HG03521 (cell line): ENCODE data around the gene FBXL5.

ENCODE experiments used
- ATAC-seq: cut with Tn5 transposase; IDR thresholded peaks from one replicate; pipeline ENCODE4 v1.9.1; 2021; ENCODE audit warnings: mild to moderate bottlenecking, moderate library complexity; ENCODE audit not compliant: unreplicated experiment

Gene FBXL5

DNA sequence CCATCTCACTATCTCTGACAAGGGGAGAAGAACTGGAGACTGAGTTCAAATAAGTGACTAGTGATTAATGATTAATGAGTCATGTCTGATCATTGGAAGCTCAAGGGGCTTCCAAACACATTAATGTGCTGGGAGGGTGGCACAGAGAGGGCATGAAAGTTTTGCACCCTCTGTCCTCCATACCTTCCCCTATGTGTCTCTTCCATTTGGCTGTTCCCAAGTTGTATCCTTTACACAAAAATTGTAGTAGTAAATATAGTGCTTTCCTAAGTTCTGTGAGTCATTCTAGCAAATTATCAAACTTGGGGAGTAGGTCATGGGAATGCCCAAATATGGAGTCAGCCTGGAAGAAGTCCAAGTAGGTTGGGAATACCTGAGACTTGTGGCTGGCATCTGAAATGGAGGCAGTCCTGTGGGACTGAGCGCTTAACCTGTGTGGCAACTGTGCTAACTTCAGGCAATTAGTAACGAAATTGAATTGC, 22.4 kb upstream of the FBXL5 start:
- no peak for ATAC-seq

DNA sequence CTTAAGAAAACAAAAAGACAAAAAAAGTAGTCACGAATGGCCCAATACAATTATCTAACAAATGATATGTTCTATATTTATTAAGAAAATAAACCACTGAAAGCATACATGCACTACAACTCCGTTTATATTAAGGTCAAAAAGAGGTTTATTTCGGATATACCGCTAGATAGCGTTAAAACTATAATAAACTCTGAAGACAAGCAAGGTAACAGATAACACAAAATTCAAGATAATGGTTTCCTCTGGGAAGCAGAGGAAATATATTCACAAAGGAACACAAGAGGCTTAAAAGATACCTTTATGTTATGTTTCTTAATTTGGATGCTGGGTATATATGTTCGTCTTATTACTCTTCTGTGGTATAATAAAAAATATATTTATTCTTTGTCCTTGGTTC, 21.7 kb upstream of the FBXL5 start:
- ATAC-seq, result no peak

DNA sequence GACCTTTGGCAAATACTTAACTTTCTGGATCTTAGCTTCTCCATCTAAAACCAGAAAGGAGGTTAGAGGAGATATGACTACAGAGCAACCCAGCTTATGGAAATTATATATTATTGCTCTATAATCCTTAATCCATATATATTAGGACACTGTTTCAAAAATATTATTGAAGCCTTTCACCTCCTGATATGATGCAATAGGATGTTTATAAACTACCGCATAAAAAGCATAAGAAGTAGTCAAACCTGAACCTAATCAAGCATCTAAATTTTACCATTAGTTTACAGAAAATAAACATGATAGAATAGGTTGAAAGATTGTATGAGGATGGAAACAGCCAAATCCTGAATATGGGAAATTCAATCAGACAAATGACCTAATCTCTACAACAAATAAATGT, 20.9 kb upstream of the FBXL5 start:
- ATAC-seq, result no peak

DNA sequence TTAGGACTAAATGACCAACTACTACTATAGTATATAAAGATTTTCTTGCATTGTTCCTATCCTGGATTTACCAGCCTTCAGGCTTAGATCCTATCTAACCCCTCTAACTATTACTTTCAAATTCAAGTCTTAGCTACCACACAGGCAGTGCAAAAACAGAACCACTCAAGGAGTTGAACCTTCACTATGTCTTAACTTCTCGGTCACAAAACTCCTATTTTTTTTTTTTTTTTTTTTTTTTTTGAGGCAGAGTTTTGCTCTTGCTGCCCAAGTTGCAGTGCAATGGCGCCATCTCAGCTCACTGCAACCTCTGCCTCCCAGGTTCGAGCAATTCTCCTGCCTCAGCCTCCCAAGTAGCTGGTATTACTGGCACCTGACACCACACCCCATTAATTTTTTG, 20.2 kb upstream of the FBXL5 start:
- ATAC-seq, result no peak

DNA sequence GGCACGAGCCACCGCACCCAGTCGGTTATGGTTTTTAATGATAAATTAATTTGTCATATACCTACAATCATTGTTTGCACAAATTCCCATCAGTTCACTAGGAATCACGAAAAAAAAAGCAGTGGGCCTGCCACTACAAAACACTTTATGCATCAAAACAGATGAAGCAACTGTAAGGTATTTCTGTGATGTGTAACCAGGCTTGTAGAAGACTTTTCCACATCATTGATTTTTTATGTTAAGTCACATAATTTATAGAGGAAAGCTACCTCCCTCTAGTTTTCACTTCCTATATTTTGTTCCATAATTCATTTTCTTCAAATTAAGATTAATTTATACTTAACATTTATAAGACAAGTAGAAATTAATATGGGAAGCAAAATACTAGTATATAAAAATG, 19.8 kb upstream of the FBXL5 start:
- no peak for ATAC-seq

DNA sequence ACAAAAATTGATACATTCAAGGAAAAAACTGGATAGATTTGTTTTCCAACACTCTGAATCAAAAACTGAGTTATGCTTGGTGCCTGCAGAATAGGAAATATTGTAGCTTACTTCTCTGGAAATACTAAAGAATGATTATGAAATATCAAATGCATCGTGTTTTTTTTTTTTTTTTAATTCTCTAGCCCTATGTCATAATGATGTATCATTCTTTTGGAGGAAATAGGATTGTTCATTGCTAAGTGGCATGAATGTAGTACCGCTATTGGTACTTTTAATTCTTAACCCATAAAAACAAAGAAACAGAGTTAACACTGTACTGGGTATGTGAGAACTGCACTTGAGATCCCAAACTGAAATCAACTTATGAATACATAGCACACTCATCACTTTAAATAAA, 18.9 kb upstream of the FBXL5 start:
- ATAC-seq, result no peak

DNA sequence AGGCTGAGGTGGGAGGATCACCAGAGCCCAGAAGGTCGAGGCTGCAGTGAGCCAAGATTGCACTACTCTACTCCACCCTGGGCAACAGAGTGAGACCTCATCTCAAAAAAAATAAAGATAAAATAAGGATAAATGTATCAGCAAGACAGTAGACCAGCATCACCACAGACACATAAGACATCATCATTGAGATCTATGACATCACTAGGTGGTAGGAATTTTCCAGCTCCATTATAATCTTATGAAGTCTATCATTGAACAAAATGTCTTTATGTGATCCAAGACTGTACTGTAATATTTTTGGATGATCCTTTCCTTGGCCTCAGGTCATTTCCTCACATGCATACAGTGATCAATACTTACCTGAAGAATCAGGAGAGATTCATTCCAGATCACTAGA, 18.2 kb upstream of the FBXL5 start:
- ATAC-seq, result no peak

DNA sequence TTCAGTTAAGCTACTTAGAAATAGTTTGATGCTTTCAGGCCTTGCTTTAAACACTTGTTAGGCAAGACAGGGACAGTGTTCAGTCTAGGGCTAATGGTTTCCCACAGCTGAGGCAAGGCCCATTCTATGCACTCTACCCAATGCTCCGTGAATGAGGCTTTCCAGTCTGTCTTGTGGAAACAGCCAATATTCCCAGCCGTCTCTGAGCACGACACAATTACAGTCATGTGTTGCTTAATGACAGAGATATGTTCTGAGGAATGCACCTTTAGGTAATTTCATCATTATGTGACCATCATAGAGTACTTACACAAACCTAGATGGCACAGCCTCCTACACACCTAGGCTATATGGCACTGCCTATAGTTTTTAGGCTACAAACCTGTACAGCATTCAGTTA, 16.9 kb upstream of the FBXL5 start:
- ATAC-seq, result no peak

DNA sequence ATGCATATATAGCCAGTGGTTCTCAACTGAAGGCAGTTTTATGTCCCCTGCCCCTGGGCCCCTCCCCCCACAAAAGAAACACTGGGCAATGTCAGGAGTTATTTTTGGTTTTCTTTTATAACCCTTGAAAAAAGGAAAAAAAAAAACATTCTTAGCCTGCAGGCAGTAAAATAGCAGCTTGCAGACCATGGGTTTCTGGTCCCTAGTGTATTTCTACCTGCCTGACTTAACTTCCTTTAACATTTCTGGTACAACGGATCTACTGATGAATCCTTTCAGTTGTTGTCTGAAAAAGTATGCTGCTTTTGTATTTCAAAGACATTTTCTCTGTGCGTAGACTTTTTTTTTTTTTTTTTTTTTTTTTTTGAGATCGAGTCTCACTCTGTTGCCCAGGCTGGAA, 15.4 kb upstream of the FBXL5 start:
- ATAC-seq, result no peak

DNA sequence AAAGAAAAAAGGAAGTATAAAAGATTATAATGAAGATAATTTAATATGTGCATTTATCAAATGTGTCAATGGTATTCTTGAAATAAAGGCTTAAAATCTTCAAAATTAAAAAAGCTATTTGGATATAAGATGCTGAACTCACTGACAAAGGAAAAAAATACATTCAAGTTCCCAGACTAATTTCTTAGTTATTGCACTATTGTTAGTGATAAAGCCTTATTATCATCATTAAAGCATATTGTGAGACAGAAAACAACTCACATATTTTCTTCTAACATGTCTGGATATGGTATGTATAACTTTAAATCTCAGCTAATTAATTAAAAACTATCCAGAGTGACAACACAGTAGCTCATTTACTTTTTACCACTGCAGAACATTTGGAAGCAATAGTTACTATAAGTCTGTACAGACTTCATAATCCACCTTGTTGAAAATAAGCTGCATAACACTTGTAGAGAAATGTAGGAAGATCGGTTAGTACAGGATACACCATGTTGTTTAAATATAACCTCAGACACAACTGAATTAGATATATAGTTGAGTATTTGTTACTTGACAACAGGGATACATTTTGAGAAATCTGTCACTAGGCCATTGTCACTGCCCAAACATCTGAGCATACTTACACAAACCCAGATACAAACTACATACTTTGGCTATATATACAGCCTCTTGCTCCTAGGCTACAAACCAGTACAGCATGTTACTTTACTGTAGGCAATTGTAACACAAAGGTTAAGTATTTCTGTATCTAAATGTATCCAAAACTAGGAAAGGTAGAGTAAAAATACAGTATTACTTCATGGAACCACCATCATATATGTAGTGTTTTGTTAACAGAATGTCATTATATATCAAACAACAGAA, 13.6 kb upstream of the FBXL5 start:
- ATAC-seq, result no peak

DNA sequence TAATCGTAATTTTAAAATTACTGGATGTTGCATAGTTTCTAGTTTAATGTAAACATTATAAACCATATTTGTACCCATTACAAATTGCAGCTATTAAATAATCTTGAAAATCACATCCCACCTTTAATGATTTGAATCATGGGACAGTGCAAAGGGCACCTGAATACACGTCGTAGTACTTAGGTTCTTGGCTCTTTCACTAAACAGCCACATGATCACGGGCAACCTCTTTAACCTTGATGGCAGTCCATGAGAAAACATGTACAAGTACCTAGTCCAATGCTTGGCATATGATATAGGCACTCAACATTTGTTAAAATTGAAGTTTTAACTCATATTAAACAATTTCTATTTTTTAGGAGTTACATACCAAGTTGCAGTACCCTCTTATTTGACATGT, 11.8 kb upstream of the FBXL5 start:
- ATAC-seq, result no peak

DNA sequence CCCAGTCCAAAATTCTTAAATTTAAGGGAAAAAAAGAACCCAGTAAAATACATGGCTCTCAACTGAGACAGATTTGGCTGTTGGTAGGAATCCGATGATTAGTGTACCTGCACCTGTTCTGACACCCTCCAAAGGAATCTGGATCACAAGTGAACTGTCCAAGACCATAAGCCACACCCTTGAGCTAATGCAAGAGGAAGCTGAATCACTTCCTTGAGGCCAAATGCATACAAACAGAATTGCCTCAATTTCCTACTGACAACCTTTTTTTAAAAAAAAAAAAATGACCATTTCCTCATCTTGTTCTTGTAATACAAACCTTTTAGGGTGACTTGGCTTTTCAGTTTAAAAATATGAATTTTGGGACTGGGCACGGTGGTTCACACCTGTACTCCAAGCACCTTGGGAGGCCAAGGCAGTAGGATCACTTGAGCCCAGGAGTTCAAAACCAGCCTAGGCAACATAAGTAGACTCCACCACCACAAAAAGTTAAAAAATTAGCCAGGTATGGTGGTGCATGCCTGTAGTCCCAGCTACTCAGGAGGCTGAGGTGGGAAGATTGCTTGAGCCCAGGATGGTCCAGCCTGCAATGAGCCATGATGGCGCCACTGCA, 10.7 kb upstream of the FBXL5 start:
- no peak for ATAC-seq

DNA sequence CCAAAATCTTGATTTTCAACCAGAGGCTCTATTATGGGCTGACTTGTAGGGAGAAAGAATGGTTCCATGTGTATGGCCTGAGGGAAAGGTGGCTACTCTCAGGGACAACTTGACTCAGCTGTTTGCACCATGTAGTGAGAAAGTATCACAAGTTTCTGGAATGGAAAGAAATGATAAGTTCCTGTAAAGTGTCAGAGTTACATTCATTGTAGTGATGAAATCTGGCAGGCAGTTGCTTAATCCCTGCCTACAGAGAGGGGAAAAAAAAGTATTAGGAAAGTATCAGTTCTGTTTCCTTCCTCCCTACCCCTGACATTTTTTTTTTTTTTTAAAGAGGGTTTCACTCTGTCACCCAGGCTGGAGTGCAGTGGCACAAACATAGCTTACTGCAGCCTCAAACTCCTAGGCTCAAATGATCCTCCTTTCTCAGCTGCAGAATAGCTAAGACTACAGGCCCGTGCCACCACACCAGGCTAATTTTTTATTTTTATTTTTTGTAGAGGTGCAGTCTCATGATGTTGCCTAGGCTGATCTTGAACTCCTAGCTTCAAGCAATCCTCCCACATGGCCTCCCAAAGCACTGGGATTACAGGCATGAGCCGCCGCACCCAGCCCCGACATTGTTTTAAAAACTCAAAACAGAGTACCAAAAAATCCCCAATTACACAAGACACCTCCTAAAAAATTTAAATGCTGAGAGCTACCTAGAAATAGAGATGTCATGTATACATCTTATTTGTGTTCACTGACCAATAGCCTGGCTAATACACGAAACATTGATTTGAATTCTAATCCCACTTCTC, 4.8 kb upstream of the FBXL5 start:
- no peak for ATAC-seq

DNA sequence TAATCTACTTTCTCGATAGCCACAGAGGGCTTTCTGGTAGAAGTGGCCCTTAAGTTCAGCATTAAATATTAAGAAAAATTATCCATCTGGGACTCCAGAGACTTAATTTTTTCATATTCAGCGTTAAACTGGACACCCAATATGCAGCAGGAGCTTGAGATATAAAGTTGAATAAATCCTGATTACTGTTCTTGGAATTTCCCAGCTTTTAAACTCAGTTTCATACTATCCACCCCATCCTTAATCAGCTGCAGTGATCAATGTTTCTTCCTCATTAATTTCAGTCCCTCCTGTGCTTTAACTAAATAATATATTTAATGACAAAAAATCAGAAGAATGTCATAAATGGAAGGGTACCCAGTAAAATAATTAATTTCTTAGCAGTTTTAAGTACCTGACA, 3.6 kb upstream of the FBXL5 start:
- ATAC-seq, result no peak

DNA sequence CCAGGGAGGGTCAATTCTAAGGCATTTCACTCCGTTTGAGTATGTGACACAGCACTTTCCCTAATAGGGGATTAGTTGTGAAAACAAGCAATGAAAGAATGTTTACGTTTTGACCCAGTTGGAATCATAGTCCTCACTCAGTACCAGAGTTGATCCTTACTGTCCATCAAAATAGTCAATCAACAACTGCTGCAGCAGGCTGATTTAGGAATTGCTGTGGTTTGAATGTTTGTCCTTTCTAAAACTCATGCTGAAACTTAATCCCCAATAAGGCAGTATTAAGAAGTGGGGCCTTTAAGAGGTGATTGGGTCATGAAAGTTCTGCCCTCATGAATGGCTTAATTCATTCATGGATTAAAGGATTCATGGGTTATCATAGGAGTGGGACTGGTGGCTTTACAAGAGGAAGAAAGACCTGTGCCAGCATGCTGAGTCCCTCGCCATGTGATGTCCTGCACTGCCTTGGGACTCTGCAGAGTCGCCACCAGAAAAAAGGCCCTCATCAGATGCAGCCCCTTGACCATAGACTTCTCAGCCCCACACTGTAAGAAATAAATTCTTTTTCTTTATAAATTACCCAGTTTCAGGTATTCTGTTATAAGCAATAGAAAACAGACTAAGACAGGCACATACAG, 3.1 kb upstream of the FBXL5 start:
- ATAC-seq, result no peak

DNA sequence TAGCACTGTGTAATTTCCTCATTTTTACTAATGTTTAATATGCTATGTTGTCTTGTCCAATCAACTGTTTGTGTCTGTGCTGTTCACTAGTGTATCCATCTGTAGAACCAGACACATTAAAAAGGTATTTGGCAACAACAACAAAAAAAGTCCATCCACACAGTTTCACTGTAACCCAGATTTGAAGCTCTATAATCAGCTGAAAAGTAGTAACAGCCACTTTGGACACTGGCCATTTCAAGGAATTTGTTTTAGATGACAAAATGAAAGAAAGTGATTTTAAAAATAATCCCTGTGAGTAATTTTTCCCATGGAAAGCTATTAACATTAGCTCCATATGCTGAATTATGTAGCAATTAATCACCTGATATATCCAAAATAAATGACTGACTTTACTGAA, 2.2 kb upstream of the FBXL5 start:
- no peak for ATAC-seq

DNA sequence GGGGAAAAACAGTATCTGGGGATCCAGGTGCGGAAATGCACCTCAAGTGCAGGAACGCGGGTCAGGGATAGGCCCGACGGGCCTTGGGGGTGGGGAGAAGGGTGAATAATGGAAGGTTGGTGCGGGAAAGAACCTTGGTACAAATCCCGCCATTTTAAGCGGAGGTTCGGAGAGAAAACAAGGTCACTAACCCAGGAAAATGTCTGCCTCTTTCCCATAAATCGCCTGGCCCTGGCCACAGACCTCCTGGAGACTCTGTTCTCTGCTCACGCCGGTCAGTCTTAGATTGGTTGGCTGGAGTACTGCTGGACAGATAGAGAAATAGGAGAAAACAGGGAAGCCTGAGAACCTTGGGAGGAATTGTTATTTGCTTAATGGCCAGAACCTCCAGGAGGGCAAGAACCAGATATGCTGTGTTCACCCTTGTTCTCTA, 897 bp upstream of the FBXL5 start:
- no peak for ATAC-seq

DNA sequence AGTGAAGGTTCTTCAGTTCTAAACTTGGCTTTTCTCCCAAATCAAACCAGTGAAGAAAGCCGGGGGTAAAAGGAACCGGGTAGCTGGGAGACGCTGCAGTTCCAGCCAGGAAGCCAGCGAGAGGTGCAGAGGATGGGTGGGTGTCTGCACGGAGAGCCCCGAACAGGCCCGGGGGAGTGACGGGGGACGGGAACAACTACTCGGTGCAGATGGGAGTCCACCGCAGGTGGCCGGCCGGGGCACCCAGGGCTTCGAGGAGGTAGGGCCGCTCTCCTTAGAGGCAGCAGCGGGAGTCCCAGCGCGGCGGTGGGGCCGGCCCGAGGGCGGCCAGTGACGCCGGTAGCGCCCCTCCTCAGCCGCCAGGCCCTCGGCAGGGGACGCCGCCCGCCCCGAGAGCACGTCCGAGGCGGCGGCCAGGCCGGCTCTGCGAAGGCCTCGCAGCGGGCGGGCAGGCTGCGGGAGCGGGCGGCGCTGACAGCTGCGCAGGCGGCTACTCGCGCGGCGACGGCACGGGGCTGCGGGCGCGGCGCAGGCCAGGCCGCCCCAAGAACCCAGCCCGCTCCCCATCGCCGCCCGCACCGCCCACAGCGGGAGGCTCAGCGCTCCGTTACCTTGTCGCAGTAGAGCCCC, 449 bp downstream of the FBXL5 start:
- ATAC-seq, result peak; percentile 48

DNA sequence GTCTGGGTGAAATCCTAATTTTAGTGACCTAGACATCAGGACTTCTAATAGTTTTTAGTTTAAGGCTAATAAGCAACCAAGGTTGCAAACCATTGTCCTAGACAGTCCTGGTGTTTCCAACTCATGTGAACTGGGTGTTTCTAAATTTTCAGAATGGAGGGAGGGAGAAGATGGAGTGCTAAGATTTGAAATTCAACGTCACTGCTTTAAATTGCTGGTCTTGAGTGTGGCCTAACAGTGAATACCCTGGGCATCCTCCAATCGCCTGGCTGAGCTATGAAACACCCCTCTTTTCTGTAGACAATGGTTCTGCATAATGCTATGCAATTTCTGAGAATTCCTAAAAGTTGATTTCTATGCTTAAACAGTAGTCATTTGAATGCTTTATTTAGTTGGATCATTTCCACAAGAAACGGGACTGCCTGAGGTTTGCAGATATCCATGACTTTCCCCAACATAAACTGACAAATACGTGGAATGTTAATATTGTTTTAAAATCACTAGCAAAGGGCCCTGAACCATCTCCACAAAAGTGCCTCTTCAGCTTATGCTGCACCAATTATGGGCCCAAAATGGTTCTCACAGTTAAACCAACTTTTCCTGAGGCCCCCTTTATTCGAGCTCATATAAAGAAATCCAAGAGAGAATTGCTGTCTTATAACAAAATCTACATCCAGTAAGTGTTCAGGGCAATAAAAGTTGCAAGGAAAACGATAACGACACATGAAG, 1.1 kb downstream of the FBXL5 start:
- no peak for ATAC-seq

DNA sequence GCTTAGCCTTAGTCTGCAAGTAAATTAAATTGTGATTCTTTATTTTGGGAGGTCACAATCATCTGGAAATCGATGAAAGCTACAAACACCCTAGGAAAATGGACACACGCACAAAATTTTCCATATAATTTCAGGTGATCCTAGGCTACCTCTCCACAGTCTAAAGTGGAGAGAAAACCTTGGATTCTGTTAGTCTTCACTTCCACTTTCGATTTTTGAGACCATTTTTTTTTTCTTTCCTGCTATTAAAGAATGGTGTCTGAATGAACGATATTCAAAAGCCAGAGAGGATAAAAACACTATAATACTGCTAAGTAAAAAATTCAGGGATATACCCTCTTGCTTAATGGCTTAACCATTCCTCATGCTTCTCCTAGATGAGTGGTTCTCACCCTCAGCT, 1.7 kb downstream of the FBXL5 start:
- ATAC-seq, result no peak
